Thyroid gland (tissue), 4 donors: ENCODE data around the gene KDR.
A peak's percentile ranks its signal among the peaks of the same experiment; 100 is the strongest.

Experiments
- CTCF ChIP-seq, 6 experiments: fragments of 200-600 bp in 3 of 6; fragments of 450-650 bp in 3 of 6; sonication (generic) in 3 of 6; IDR thresholded peaks; one replicate each; pipeline ENCODE4 v1.5.1; 2016 to 2019; ENCODE audit warnings: antibody characterized with exemption in 6 of 6, mild to moderate bottlenecking in 2 of 6, inconsistent platforms in 1 of 6, moderate library complexity in 1 of 6
- POLR2A ChIP-seq, 2 donors: fragments of 450-650 bp; IDR thresholded peaks; one replicate each; pipeline ENCODE4 v1.6.1; 2017; ENCODE audit warnings: antibody characterized with exemption in 2 of 2, mild to moderate bottlenecking in 2 of 2, moderate library complexity in 1 of 2

- TF ChIP-seq CTCF (IDR thresholded peaks at IDR 0.05): no peak
- peak in 1 of 2 donors; percentile 60 for TF ChIP-seq POLR2A (IDR thresholded peaks at IDR 0.05)
Measured at GRCh38 chr4:55125087-55125721, at the start of gene KDR.
